ENCODE results near the gene ZCCHC24. TPM values are rescaled to one million over a fixed set of nuclear protein-coding genes. Genes with fewer than 3 reads are reported as not detected.

ZCCHC24 gene
- total RNA-seq, 1 experiment from 2014 or later: 3.1 TPM

GRCh38 chr10:79346388-79347225 lies 98.8 kb downstream of the ZCCHC24 start:
- ChIA-PET POLR2A (interaction anchor here (1.0 to 2.3 kb wide), 2 partner anchors 12 to 99 kb away, joined by 3 to 8 read pairs; partner anchors contain the start of gene ZCCHC24), CTCF (interaction anchor here (0.5 to 1.2 kb wide), 2 partner anchors 12 to 99 kb away, joined by 3 to 4 read pairs; partner anchors contain the start of gene ZCCHC24)
- BruUV-seq (replicated peaks): TSS peak; percentile 34
- Mint-ChIP-seq H3K9me3 (ENCODE audit: unreplicated experiment) (no peaks in the 10 kb centered on the region), H3K36me3 (ENCODE audit: insufficient read depth, unreplicated experiment) (peaks cover 41% of the 10 kb centered on the region), H3K4me1 (ENCODE audit: low read depth, unreplicated experiment) (no peaks in the 10 kb centered on the region), H3K4me3 (ENCODE audit: unreplicated experiment) (peak overlapping the region; percentile 81), H3K27me3 (ENCODE audit: insufficient read depth, unreplicated experiment) (no peaks in the 10 kb centered on the region), H3K27ac (ENCODE audit: unreplicated experiment) (no peak overlapping the region)
- no peak overlapping the region; the same call in 1 of the 2 replicates for H3K4me3 ChIP-seq (ENCODE audit: low read depth, low read length)
- TF ChIP-seq CTCF (IDR thresholded peaks at IDR 0.05; ENCODE audit: insufficient read depth in 1 of 2, low read depth in 1 of 2, low read length in 1 of 2, severe bottlenecking in 1 of 2, unreplicated experiment in 1 of 2): no peak
- no peak for DNase-seq
- no peaks in the 10 kb centered on the region for H3K9me3 ChIP-seq
- peaks cover 12% of the 10 kb centered on the region for H3K36me3 ChIP-seq (ENCODE audit: control insufficient read depth, insufficient read depth, low read length)
- no peaks in the 10 kb centered on the region for H3K27me3 ChIP-seq (replicated peaks; ENCODE audit: control insufficient read depth, insufficient read depth, low read length)
- no peaks in the 10 kb centered on the region; the same call in 1 of the 2 replicates for H3K4me1 ChIP-seq
- intact Hi-C loops (cut with micrococcal nuclease; ENCODE audit: unreplicated experiment): loop anchor here (1.0 kb wide), 2 partner anchors 28 to 121 kb away; no protein-coding TSS in a partner anchor

DNA sequence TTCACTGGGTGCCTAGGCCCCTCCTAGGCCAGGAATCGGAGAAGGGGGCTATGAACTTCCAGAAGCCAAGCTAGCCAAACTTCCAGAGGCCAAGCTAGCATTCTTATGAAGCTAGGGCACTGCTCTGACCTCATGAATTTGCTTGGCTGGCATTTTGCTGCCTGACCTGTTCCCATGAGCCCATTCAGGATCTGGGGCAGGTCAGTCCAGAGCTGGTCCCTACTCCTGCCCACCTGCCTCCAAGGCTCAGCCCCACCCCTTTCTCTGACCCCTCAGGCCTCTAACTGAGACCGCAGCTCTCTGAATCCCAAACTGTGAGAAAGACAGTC lies 99.4 kb downstream of the ZCCHC24 start:
- Histone ChIP-seq H3K4me1 (no peaks in the 10 kb centered on the region; the same call in 1 of the 2 replicates), H3K4me3 (ENCODE audit: low read depth, low read length) (no peak overlapping the region), H3K36me3 (ENCODE audit: control insufficient read depth, insufficient read depth, low read length) (peaks cover 12% of the 10 kb centered on the region), H3K9me3 (no peaks in the 10 kb centered on the region), H3K27me3 (replicated peaks; ENCODE audit: control insufficient read depth, insufficient read depth, low read length) (no peaks in the 10 kb centered on the region)
- H3K4me3 Mint-ChIP-seq (ENCODE audit: unreplicated experiment): no peak overlapping the region
- no peaks in the 10 kb centered on the region for H3K9me3 Mint-ChIP-seq (ENCODE audit: unreplicated experiment)
- no peaks in the 10 kb centered on the region for H3K4me1 Mint-ChIP-seq (ENCODE audit: low read depth, unreplicated experiment)
- intact Hi-C loops (cut with micrococcal nuclease; ENCODE audit: unreplicated experiment): no loop called here
- no peak overlapping the region for H3K27ac Mint-ChIP-seq (ENCODE audit: unreplicated experiment)
- POLR2A ChIA-PET: no interaction called here
- DNase-seq: no peak
- peaks cover 36% of the 10 kb centered on the region for H3K36me3 Mint-ChIP-seq (ENCODE audit: insufficient read depth, unreplicated experiment)
- no TSS peak for BruUV-seq (replicated peaks)
- no peak for TF ChIP-seq CTCF (IDR thresholded peaks at IDR 0.05; ENCODE audit: insufficient read depth in 1 of 2, low read depth in 1 of 2, low read length in 1 of 2, severe bottlenecking in 1 of 2, unreplicated experiment in 1 of 2)
- CTCF ChIA-PET: interaction anchor here (1.2 kb wide), 1 partner anchor 13 kb away, joined by 4 read pairs; no protein-coding TSS in a partner anchor
- no peaks in the 10 kb centered on the region for H3K27me3 Mint-ChIP-seq (ENCODE audit: insufficient read depth, unreplicated experiment)

- Mint-ChIP-seq H3K4me3 (ENCODE audit: unreplicated experiment) (no peak overlapping the region), H3K36me3 (ENCODE audit: insufficient read depth, unreplicated experiment) (peaks cover 31% of the 10 kb centered on the region), H3K27ac (ENCODE audit: unreplicated experiment) (no peak overlapping the region), H3K9me3 (ENCODE audit: unreplicated experiment) (no peaks in the 10 kb centered on the region), H3K27me3 (ENCODE audit: insufficient read depth, unreplicated experiment) (no peaks in the 10 kb centered on the region), H3K4me1 (ENCODE audit: low read depth, unreplicated experiment) (no peaks in the 10 kb centered on the region)
- no peak for DNase-seq
- Histone ChIP-seq H3K27me3 (replicated peaks; ENCODE audit: control insufficient read depth, insufficient read depth, low read length) (no peaks in the 10 kb centered on the region), H3K36me3 (ENCODE audit: control insufficient read depth, insufficient read depth, low read length) (peaks cover 7% of the 10 kb centered on the region), H3K9me3 (no peaks in the 10 kb centered on the region), H3K4me1 (no peaks in the 10 kb centered on the region; the same call in 1 of the 2 replicates), H3K4me3 (ENCODE audit: low read depth, low read length) (no peak overlapping the region)
- POLR2A ChIA-PET: no interaction called here
- CTCF ChIA-PET: interaction anchor here (1.3 kb wide), 1 partner anchor 29 kb away, joined by 3 read pairs; no protein-coding TSS in a partner anchor
- TF ChIP-seq CTCF (IDR thresholded peaks at IDR 0.05; ENCODE audit: insufficient read depth in 1 of 2, low read depth in 1 of 2, low read length in 1 of 2, severe bottlenecking in 1 of 2, unreplicated experiment in 1 of 2): no peak
- BruUV-seq (replicated peaks): no TSS peak
- intact Hi-C loops (cut with micrococcal nuclease; ENCODE audit: unreplicated experiment): no loop called here
Measured at GRCh38 chr10:79345241-79346011, 100.0 kb downstream of the ZCCHC24 start.

Measured in Caco-2 (cell line).